Naive thymus-derived CD8-positive, alpha-beta T cell (primary cell): Measurements from ENCODE around the gene TFDP2. TPM values are rescaled to one million over a fixed set of nuclear protein-coding genes. Genes with fewer than 3 reads are reported as not detected.

Experiments
- ATAC-seq, 2 donors: fragments of 150-1000 bp; cut with Tn5 transposase in 1 of 2; sonication (Bioruptor Pico), chemical (Tn5 transposase) in 1 of 2; 1 replicate in 1 of 2; 2 replicates in 1 of 2; pipeline ENCODE4 v1.10.0; 2021; ENCODE audit warnings: mild to moderate bottlenecking in 2 of 2, moderate library complexity in 2 of 2
- POLR2A ChIA-PET: fragments of 350-600 bp; sonication (Branson Sonifier 250); formaldehyde crosslinking; loops from one replicate; lab custom pipeline; 2021; ENCODE audit warnings: antibody characterized with exemption; lab: Charles Lee
- DNase-seq, 10 donors: peaks; one replicate each; pipeline versions ENCODE4 v3.0.0 to v3.0.0-alpha.2; 2020 to 2022
- H3K27ac Mint-ChIP-seq, 10 donors: one replicate each; pipeline ENCODE4 v1.8.0; 2020 to 2022; ENCODE audit warnings: mild to moderate bottlenecking in 10 of 10, mixed read lengths in 10 of 10, moderate library complexity in 4 of 10, inconsistent platforms in 1 of 10
- H3K27me3 Mint-ChIP-seq, 5 donors: one replicate each; pipeline ENCODE4 v1.8.0; 2021 to 2022; ENCODE audit warnings: mixed read lengths in 5 of 5
- H3K36me3 Mint-ChIP-seq, 3 donors: one replicate each; pipeline ENCODE4 v1.8.0; 2020 to 2022; ENCODE audit warnings: mixed read lengths in 3 of 3, mild to moderate bottlenecking in 2 of 3, inconsistent platforms in 1 of 3
- H3K4me1 Mint-ChIP-seq, 4 donors: one replicate each; pipeline ENCODE4 v1.8.0; 2021 to 2022; ENCODE audit warnings: mixed read lengths in 4 of 4
- H3K4me3 Mint-ChIP-seq, 10 donors: one replicate each; pipeline ENCODE4 v1.8.0; 2020 to 2022; ENCODE audit warnings: mild to moderate bottlenecking in 10 of 10, mixed read lengths in 10 of 10, moderate library complexity in 6 of 10, inconsistent platforms in 1 of 10
- H3K9me3 Mint-ChIP-seq, 9 donors: one replicate each; pipeline ENCODE4 v1.8.0; 2020 to 2022; ENCODE audit warnings: mixed read lengths in 9 of 9, mild to moderate bottlenecking in 3 of 9, inconsistent platforms in 1 of 9, moderate library complexity in 1 of 9
- polyA plus RNA-seq, 3 donors: library from polyadenylated mRNA; unstranded; fragments of 300-500 nt; fragmentation: Illumina TruSeq; gene quantifications; one replicate each; pipeline ENCODE4 v1.2.3, GENCODE V29; 2021
- total RNA-seq, 8 experiments: library from RNA in 2 of 8; stranded (reverse) in 2 of 8; gene quantifications; one replicate each; pipeline ENCODE4 v1.2.3 and lab custom pipeline; 2021 to 2026

The TFDP2 gene
- total and polyA plus RNA-seq, 5 experiments from 2014 or later, result 25.6 to 44.3 (median 30.9) TPM

GRCh38 chr3:141963301-141963700 lies 186.0 kb downstream of the TFDP2 start:
- Mint-ChIP-seq H3K27ac (no peak overlapping the region), H3K36me3 (peaks cover 0 to 64% (median 32%) of the 10 kb centered on the region in 3 donors), H3K4me1 (no peaks in the 10 kb centered on the region), H3K9me3 (no peaks in the 10 kb centered on the region), H3K4me3 (no peak overlapping the region), H3K27me3 (no peaks in the 10 kb centered on the region)
- POLR2A ChIA-PET, result no interaction called here
- DNase-seq (no peak), ATAC-seq (no peak)

- no peak overlapping the region for H3K4me3 Mint-ChIP-seq
- H3K36me3 Mint-ChIP-seq, result peaks cover 0 to 71% (median 36%) of the 10 kb centered on the region in 3 donors
- no peak for ATAC-seq
- H3K27me3 Mint-ChIP-seq, result no peaks in the 10 kb centered on the region
- POLR2A ChIA-PET, result no interaction called here
- no peaks in the 10 kb centered on the region for H3K4me1 Mint-ChIP-seq
- DNase-seq, result no peak
- H3K9me3 Mint-ChIP-seq, result no peaks in the 10 kb centered on the region
- H3K27ac Mint-ChIP-seq, result no peak overlapping the region
Measured at GRCh38 chr3:141960731-141961130, 188.6 kb downstream of the TFDP2 start.

- Mint-ChIP-seq H3K4me3 (no peak overlapping the region), H3K4me1 (peaks cover 4 to 7% (median 5%) of the 10 kb centered on the region in 4 donors), H3K36me3 (peaks cover 0 to 68% (median 31%) of the 10 kb centered on the region in 3 donors), H3K27ac (peak overlapping the region in 1 of 10 donors; percentile 27), H3K27me3 (no peaks in the 10 kb centered on the region), H3K9me3 (no peaks in the 10 kb centered on the region)
- POLR2A ChIA-PET, result no interaction called here
- DNase-seq (no peak), ATAC-seq (no peak)
Measured at GRCh38 chr3:141959589-141960554, 189.5 kb downstream of the TFDP2 start.

- H3K27ac Mint-ChIP-seq, result peak overlapping the region in 8 of 10 donors; percentile 3 to 81 (median 40)
- no peaks in the 10 kb centered on the region for H3K27me3 Mint-ChIP-seq
- peaks cover 11 to 61% (median 30%) of the 10 kb centered on the region in 3 donors for H3K36me3 Mint-ChIP-seq
- H3K4me1 Mint-ChIP-seq, result peaks cover 4 to 8% (median 5%) of the 10 kb centered on the region in 4 donors
- DNase-seq (no peak), ATAC-seq (peak in 1 of 2 donors; percentile 27)
- POLR2A ChIA-PET, result no interaction called here
- no peaks in the 10 kb centered on the region for H3K9me3 Mint-ChIP-seq
- H3K4me3 Mint-ChIP-seq, result peak overlapping the region in 1 of 10 donors; percentile 12
Measured at GRCh38 chr3:141955175-141955574, 194.2 kb downstream of the TFDP2 start.

GRCh38 chr3:141952611-141953010 lies 196.7 kb downstream of the TFDP2 start:
- Mint-ChIP-seq H3K27ac (no peak overlapping the region), H3K36me3 (peaks cover 11 to 44% (median 14%) of the 10 kb centered on the region in 3 donors), H3K9me3 (no peaks in the 10 kb centered on the region), H3K4me3 (no peak overlapping the region), H3K4me1 (peaks cover 4 to 8% (median 6%) of the 10 kb centered on the region in 4 donors), H3K27me3 (no peaks in the 10 kb centered on the region)
- POLR2A ChIA-PET, result interaction anchor here (0.6 kb wide), 1 partner anchor 249 kb away, joined by 3 read pairs; no protein-coding TSS in a partner anchor
- ATAC-seq, result no peak
- no peak for DNase-seq

- Mint-ChIP-seq H3K27me3 (no peaks in the 10 kb centered on the region), H3K4me1 (peaks cover 4 to 8% (median 6%) of the 10 kb centered on the region in 4 donors), H3K4me3 (no peak overlapping the region), H3K27ac (peak overlapping the region in 1 of 10 donors; percentile 88), H3K36me3 (peaks cover 10 to 30% (median 11%) of the 10 kb centered on the region in 3 donors), H3K9me3 (no peaks in the 10 kb centered on the region)
- ATAC-seq (no peak), DNase-seq (no peak)
- POLR2A ChIA-PET, result no interaction called here
Measured at GRCh38 chr3:141950572-141951493, 198.5 kb downstream of the TFDP2 start.

GRCh38 chr3:141949972-141950371 lies 199.4 kb downstream of the TFDP2 start:
- Mint-ChIP-seq H3K4me3 (no peak overlapping the region), H3K4me1 (peaks cover under 1 to 5% (median 1%) of the 10 kb centered on the region in 4 donors), H3K36me3 (peaks cover 10 to 30% (median 11%) of the 10 kb centered on the region in 3 donors), H3K27ac (peak overlapping the region in 1 of 10 donors; percentile 88), H3K27me3 (no peaks in the 10 kb centered on the region), H3K9me3 (no peaks in the 10 kb centered on the region)
- ATAC-seq (no peak), DNase-seq (no peak)
- POLR2A ChIA-PET, result interaction anchor here (0.7 kb wide), 1 partner anchor 381 kb away, joined by 6 read pairs; no protein-coding TSS in a partner anchor

- peaks cover 10 to 30% (median 11%) of the 10 kb centered on the region in 3 donors for H3K36me3 Mint-ChIP-seq
- POLR2A ChIA-PET, result interaction anchor here (0.7 kb wide), 1 partner anchor 381 kb away, joined by 6 read pairs; no protein-coding TSS in a partner anchor
- ATAC-seq (no peak), DNase-seq (no peak)
- no peak overlapping the region for H3K4me3 Mint-ChIP-seq
- no peaks in the 10 kb centered on the region for H3K27me3 Mint-ChIP-seq
- H3K4me1 Mint-ChIP-seq, result peaks cover 0 to 4% (median 0%) of the 10 kb centered on the region in 4 donors
- no peaks in the 10 kb centered on the region for H3K9me3 Mint-ChIP-seq
- peak overlapping the region in 1 of 10 donors; percentile 22 for H3K27ac Mint-ChIP-seq
Measured at GRCh38 chr3:141949399-141949798, 199.9 kb downstream of the TFDP2 start.

- H3K4me1 Mint-ChIP-seq, result peaks cover 0 to 6% (median 4%) of the 10 kb centered on the region in 4 donors
- POLR2A ChIA-PET, result no interaction called here
- H3K27me3 Mint-ChIP-seq, result no peaks in the 10 kb centered on the region
- no peak overlapping the region for H3K4me3 Mint-ChIP-seq
- H3K36me3 Mint-ChIP-seq, result peaks cover 0 to 9% (median 0%) of the 10 kb centered on the region in 3 donors
- H3K27ac Mint-ChIP-seq, result no peak overlapping the region
- DNase-seq (no peak), ATAC-seq (no peak)
- H3K9me3 Mint-ChIP-seq, result no peaks in the 10 kb centered on the region
Measured at GRCh38 chr3:141945726-141946485, 203.4 kb downstream of the TFDP2 start.

- Mint-ChIP-seq H3K36me3 (no peaks in the 10 kb centered on the region), H3K4me3 (no peak overlapping the region), H3K9me3 (no peaks in the 10 kb centered on the region), H3K4me1 (peaks cover 0 to 8% (median 3%) of the 10 kb centered on the region in 4 donors), H3K27ac (peak overlapping the region in 1 of 10 donors; percentile 18), H3K27me3 (no peaks in the 10 kb centered on the region)
- DNase-seq (no peak), ATAC-seq (no peak)
- POLR2A ChIA-PET, result no interaction called here
Measured at GRCh38 chr3:141942006-141942405, 207.3 kb downstream of the TFDP2 start.

GRCh38 chr3:141941093-141941492 lies 208.3 kb downstream of the TFDP2 start:
- Mint-ChIP-seq H3K27me3 (no peaks in the 10 kb centered on the region), H3K4me3 (no peak overlapping the region), H3K27ac (peak overlapping the region in 2 of 10 donors; percentile 65 to 67), H3K4me1 (peaks cover 0 to 8% (median 3%) of the 10 kb centered on the region in 4 donors), H3K9me3 (no peaks in the 10 kb centered on the region), H3K36me3 (no peaks in the 10 kb centered on the region)
- ATAC-seq (no peak), DNase-seq (no peak)
- POLR2A ChIA-PET, result no interaction called here
